Duodenal mucosa (tissue), 2 donors: ENCODE data around the gene PIP4K2B.
"Not testable (repeated sequence)": the region's sequence is repeated elsewhere in the genome, so short reads cannot be mapped to it uniquely, and the experiment has no call there.

Experiments
- H3K27ac ChIP-seq: one replicate; pipeline ENCODE4 v1.7.0; 2013; ENCODE audit warnings: low read depth, low read length
- H3K27me3 ChIP-seq, 2 donors: one replicate each; pipeline ENCODE4 v1.7.0; 2013; ENCODE audit warnings: low read length in 2 of 2, control low read depth in 1 of 2; ENCODE audit not compliant: insufficient read depth in 2 of 2, control insufficient read depth in 1 of 2
- H3K36me3 ChIP-seq, 2 donors: one replicate each; pipeline ENCODE4 v1.7.0; 2013; ENCODE audit warnings: low read length in 2 of 2, control low read depth in 1 of 2; ENCODE audit not compliant: insufficient read depth in 2 of 2, control insufficient read depth in 1 of 2
- H3K4me1 ChIP-seq, 2 donors: one replicate each; pipeline ENCODE4 v1.7.0; 2013; ENCODE audit warnings: low read length in 2 of 2, control low read depth in 1 of 2; ENCODE audit not compliant: insufficient read depth in 2 of 2, control insufficient read depth in 1 of 2
- H3K4me3 ChIP-seq, 2 donors: one replicate each; pipeline ENCODE4 v1.7.0; 2013; ENCODE audit warnings: low read length in 2 of 2, low read depth in 1 of 2
- H3K9ac ChIP-seq, 2 donors: one replicate each; pipeline ENCODE4 v1.7.0; 2013; ENCODE audit warnings: low read length in 2 of 2, low read depth in 1 of 2
- H3K9me3 ChIP-seq, 2 donors: one replicate each; pipeline ENCODE4 v1.7.0; 2013; ENCODE audit warnings: low read length in 2 of 2, control low read depth in 1 of 2; ENCODE audit not compliant: control insufficient read depth in 1 of 2

Gene PIP4K2B

GRCh38 chr17:38797828-38798227 is 1.5 kb downstream of the PIP4K2B start:
- H3K9me3 ChIP-seq: no peaks in the 10 kb centered on the region
- H3K4me3 ChIP-seq: peak overlapping the region; percentile 94
- H3K27me3 ChIP-seq: no peaks in the 10 kb centered on the region
- H3K9ac ChIP-seq: peak overlapping the region; percentile 39 to 75
- H3K4me1 ChIP-seq: peaks cover 34 to 36% of the 10 kb centered on the region in 2 donors
- H3K36me3 ChIP-seq: peaks cover 3 to 18% of the 10 kb centered on the region in 2 donors
- H3K27ac ChIP-seq: no peak overlapping the region

DNA sequence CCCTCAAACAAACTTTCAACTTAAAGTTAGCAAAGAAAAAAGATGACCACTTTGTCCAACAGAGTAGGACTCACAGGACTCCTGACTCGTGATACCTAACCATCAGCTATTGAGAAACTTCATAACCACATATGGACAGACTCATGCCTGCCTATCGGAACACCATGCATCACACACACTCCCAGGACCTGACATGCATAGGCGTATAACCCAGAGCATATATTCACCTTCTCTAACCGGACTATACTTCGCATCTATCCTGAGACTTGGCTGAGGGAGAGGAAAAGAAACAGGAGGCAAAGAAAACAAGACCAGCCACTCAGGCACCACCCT is 2.2 kb downstream of the PIP4K2B start:
- H3K36me3 ChIP-seq: peaks cover 0 to 11% of the 10 kb centered on the region in 2 donors
- H3K9me3 ChIP-seq: no peaks in the 10 kb centered on the region
- H3K4me1 ChIP-seq: peaks cover 34 to 36% of the 10 kb centered on the region in 2 donors
- no peaks in the 10 kb centered on the region for H3K27me3 ChIP-seq
- H3K4me3 ChIP-seq: peak overlapping the region; percentile 22 to 94
- H3K27ac ChIP-seq: no peak overlapping the region
- H3K9ac ChIP-seq: peak overlapping the region in 1 of 2 donors; percentile 75

DNA sequence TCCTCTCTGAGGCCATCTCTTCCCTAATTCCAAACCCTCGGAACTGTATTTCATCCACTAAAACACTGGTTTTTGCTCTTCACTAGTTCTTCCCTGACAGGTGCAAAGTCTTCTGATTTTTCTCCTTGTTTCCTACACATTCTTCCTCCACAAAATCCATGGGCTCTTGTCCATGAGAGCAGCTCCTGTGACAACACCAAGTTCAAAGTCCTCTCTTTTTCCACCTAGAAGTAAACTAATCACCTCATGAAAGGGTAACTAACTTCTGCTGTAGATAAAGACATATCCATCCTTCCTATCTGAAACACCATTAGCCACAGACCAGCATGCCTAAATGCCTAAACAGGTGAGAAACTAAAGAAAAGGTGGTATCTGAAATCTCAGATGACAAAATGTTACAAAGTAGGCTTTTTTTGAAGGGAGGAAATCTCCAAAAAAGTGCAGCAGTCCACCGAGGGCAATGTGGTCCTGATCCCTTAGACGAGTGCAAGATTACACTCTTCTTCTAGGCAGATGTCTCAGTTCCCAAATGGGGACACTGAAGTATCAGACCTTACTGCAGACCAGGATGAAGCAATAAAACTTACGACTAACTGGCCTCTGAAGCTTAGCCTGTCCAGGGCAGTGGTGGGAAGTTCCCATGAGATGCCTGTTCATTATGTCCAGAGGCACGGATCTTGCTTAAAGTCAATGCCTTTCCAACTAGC is 2.8 kb downstream of the PIP4K2B start:
- H3K4me3 ChIP-seq: peak overlapping the region in 1 of 2 donors; percentile 36
- H3K36me3 ChIP-seq: peaks cover 0 to 6% of the 10 kb centered on the region in 2 donors
- H3K27ac ChIP-seq: no peak overlapping the region
- H3K9me3 ChIP-seq: no peaks in the 10 kb centered on the region
- H3K9ac ChIP-seq: no peak overlapping the region
- no peaks in the 10 kb centered on the region for H3K27me3 ChIP-seq
- peaks cover 34 to 36% of the 10 kb centered on the region in 2 donors for H3K4me1 ChIP-seq

- Histone ChIP-seq H3K9ac (no peak overlapping the region), H3K4me1 (peaks cover 27 to 30% of the 10 kb centered on the region in 2 donors), H3K27ac (no peak overlapping the region), H3K27me3 (no peaks in the 10 kb centered on the region), H3K4me3 (no peak overlapping the region), H3K9me3 (no peaks in the 10 kb centered on the region), H3K36me3 (peaks cover 0 to 1% of the 10 kb centered on the region in 2 donors)
Measured at GRCh38 chr17:38794221-38794620, 5.1 kb downstream of the PIP4K2B start.

DNA sequence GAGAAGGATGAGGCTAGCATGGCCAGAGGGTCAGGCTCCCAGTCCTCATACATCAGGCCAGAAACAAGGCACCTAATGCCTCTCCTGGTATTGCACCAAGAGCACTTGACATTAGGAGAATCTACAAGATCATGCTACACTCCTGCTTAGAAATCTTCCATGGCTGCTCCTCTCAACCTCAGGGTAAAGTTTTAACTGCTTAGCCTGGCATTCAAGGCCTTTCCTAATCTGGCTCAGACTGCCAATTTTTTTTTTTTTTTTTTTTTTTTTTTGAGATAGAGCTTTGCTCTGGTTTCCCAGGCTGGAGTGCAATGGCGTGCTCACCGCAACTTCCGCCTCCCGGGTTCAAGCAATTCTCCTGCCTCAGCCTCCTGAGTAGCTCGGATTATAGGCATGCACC is 8.2 kb downstream of the PIP4K2B start:
- no peak overlapping the region for H3K4me3 ChIP-seq
- no peaks in the 10 kb centered on the region for H3K27me3 ChIP-seq
- peaks cover 7 to 13% of the 10 kb centered on the region in 2 donors for H3K36me3 ChIP-seq
- H3K27ac ChIP-seq: no peak overlapping the region
- H3K9me3 ChIP-seq: no peaks in the 10 kb centered on the region
- H3K4me1 ChIP-seq: peaks cover 1 to 2% of the 10 kb centered on the region in 2 donors
- H3K9ac ChIP-seq: no peak overlapping the region

DNA sequence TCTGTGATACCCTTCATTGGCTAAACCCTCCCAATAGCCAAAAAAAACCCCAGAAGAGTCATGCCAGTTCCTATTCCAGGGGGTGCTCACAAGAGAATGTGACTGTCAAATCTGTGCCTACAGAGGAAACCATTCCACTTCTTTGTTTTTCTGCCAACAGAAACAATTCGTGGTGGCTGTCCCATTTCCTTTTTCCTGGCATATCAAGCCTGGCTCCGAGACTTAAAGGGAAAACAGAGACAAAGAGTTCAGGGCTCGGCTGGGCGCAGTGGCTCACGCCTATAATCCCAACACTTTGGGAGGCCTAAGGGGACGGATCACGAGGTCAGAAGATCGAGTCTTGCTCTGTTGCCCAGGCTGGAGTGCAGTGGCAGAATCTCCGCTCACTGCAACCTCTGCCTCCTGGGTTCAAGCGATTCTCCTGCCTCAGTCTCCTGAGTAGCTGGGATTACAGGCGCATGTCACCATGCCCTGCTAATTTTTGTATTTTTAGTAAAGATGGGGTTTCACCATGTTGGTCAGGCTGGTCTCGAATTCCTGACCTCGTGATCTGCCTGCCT is 9.1 kb downstream of the PIP4K2B start:
- H3K4me1 ChIP-seq, H3K4me3 ChIP-seq, H3K27ac ChIP-seq, H3K27me3 ChIP-seq, H3K9ac ChIP-seq, H3K9me3 ChIP-seq: not testable (repeated sequence)
- peaks cover 14 to 21% of the 10 kb centered on the region in 2 donors for H3K36me3 ChIP-seq

DNA sequence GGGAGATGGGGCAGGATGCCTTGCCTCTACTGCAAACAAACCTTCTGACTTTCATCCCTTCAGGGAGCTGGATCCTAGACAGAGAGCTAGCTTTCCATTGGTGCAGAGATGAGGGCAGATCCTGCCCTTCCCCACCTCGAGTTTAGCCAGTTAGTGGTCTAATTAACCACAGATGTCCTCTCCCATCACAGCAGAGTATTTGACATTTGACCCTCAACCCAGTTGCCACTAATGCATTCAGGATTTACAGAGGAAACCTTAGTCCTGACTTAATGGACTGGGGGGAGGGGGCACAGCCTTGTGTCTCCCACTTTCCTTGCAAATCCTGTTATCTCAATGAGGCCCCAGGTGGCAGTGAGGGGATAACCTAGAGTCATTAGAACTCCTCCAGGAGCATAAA is 10.2 kb downstream of the PIP4K2B start:
- Histone ChIP-seq H3K36me3 (peaks cover 21 to 30% of the 10 kb centered on the region in 2 donors), H3K27ac (no peak overlapping the region), H3K27me3 (no peaks in the 10 kb centered on the region), H3K9me3 (no peaks in the 10 kb centered on the region), H3K4me1 (no peaks in the 10 kb centered on the region), H3K9ac (no peak overlapping the region), H3K4me3 (no peak overlapping the region)

DNA sequence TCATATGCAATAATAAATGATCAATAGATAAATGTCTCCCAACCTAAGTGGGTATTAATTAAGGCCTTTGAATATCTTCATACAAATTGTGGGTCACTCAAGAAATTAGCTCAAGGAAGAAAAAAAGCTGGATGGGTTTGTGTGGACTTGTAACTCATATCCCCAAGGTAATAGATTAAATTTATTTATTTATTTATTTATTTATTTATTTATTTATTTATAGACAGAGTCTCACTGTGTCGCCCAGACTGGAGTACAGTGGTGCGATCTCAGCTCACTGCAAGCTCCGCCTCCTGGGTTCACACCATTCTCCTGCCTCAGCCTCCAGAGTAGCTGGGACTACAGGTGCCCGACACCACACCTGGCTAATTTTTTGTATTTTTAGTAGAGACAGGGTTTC is 11.4 kb downstream of the PIP4K2B start:
- not testable (repeated sequence) for H3K4me3 ChIP-seq, H3K4me1 ChIP-seq, H3K27ac ChIP-seq, H3K9me3 ChIP-seq, H3K9ac ChIP-seq, H3K27me3 ChIP-seq
- peaks cover 29 to 40% of the 10 kb centered on the region in 2 donors for H3K36me3 ChIP-seq

- peaks cover 40 to 54% of the 10 kb centered on the region in 2 donors for H3K36me3 ChIP-seq
Measured at GRCh38 chr17:38786372-38786771, 13.0 kb downstream of the PIP4K2B start.

GRCh38 chr17:38783227-38783626 is 16.1 kb downstream of the PIP4K2B start:
- Histone ChIP-seq H3K27me3 (no peaks in the 10 kb centered on the region), H3K27ac (no peak overlapping the region), H3K4me1 (no peaks in the 10 kb centered on the region), H3K9me3 (no peaks in the 10 kb centered on the region), H3K9ac (no peak overlapping the region), H3K4me3 (no peak overlapping the region), H3K36me3 (peaks cover 70 to 82% of the 10 kb centered on the region in 2 donors)

More at GRCh38 chr17:38786372-38786771, 13.0 kb downstream of the PIP4K2B start:
- Histone ChIP-seq H3K9me3 (no peaks in the 10 kb centered on the region), H3K4me1 (no peaks in the 10 kb centered on the region), H3K4me3 (no peak overlapping the region), H3K27ac (no peak overlapping the region), H3K27me3 (no peaks in the 10 kb centered on the region), H3K9ac (no peak overlapping the region)
